H1 (cell line): ENCODE results near the gene CSHL1. TPM values are rescaled to one million over a fixed set of nuclear protein-coding genes. Genes with fewer than 3 reads are reported as not detected.
"Not testable (repeated sequence)": the region's sequence is repeated elsewhere in the genome, so short reads cannot be mapped to it uniquely, and the experiment has no call there.

Experiments used
- CTCF ChIA-PET: fragments of 300-600 bp; sonication (Branson Sonifier 250); formaldehyde crosslinking; loops from one replicate; lab custom pipeline; 2021; ENCODE audit not compliant: partially characterized antibody; lab: Charles Lee
- POLR2A ChIA-PET: fragments of 300-600 bp; sonication (Branson Sonifier 250); formaldehyde crosslinking; loops from one replicate; lab custom pipeline; 2021; ENCODE audit warnings: inconsistent platforms; ENCODE audit not compliant: partially characterized antibody; lab: Charles Lee
- DNase-seq, 2 experiments: peaks; one replicate each; pipeline versions ENCODE4 v3.0.0 to v3.0.0-alpha.2; 2010 to 2022; ENCODE audit warnings: low spot score in 2 of 2, low read depth in 1 of 2, mixed read lengths in 1 of 2
- FAIRE-seq: peaks from 2 replicates; lab custom pipeline; 2011; peaks lifted over from hg19 to GRCh38; lab: Jason Lieb, UNC
- H2AFZ ChIP-seq: 2 replicates; pipeline ENCODE4 v1.8.1; 2012; ENCODE audit warnings: low read length, inconsistent platforms
- H2AK5ac ChIP-seq: 2 replicates; pipeline ENCODE4 v1.6.1; 2013; ENCODE audit warnings: low read depth, low read length
- H2BK120ac ChIP-seq: replicated peaks from 2 replicates; pipeline ENCODE3; 2013; ENCODE audit warnings: low read depth, low read length, inconsistent platforms
- H2BK12ac ChIP-seq: 2 replicates; pipeline ENCODE4 v1.6.1; 2013; ENCODE audit warnings: low read depth, low read length
- H2BK15ac ChIP-seq: 2 replicates; pipeline ENCODE4 v1.6.1; 2013; ENCODE audit warnings: low read length
- H2BK20ac ChIP-seq: 2 replicates; pipeline ENCODE4 v1.6.1; 2013; ENCODE audit warnings: low read length
- H2BK5ac ChIP-seq: 2 replicates; pipeline ENCODE4 v1.6.1; 2013; ENCODE audit warnings: low read depth, low read length
- H3K14ac ChIP-seq: 2 replicates; pipeline ENCODE4 v1.6.1; 2013; ENCODE audit warnings: inconsistent platforms; ENCODE audit not compliant: insufficient read length
- H3K18ac ChIP-seq: 2 replicates; pipeline ENCODE4 v1.6.1; 2013; ENCODE audit warnings: low read length; ENCODE audit errors: extremely low read depth
- H3K23ac ChIP-seq: 2 replicates; pipeline ENCODE4 v1.6.1; 2013; ENCODE audit warnings: inconsistent platforms; ENCODE audit not compliant: insufficient read length
- H3K23me2 ChIP-seq: 2 replicates; pipeline ENCODE4 v1.6.1; 2013; ENCODE audit warnings: low read depth, low read length
- H3K27ac ChIP-seq: 2 replicates; pipeline ENCODE4 v1.6.1; 2011; ENCODE audit warnings: low read depth, low read length, inconsistent platforms
- H3K27me3 ChIP-seq, 4 experiments: replicated peaks in 1 of 4; 1 replicate in 1 of 4; 2 replicates in 3 of 4; pipeline versions ENCODE4 v1.6.1 to v1.8.1; 2011 to 2013; ENCODE audit warnings: low read length in 3 of 4, mild to moderate bottlenecking in 3 of 4, inconsistent platforms in 2 of 4, mixed read lengths in 2 of 4, moderate library complexity in 1 of 4; ENCODE audit not compliant: control insufficient read depth in 3 of 4, insufficient read depth in 3 of 4; ENCODE audit errors: extremely low read depth in 1 of 4
- H3K36me3 ChIP-seq, 4 experiments: 2 replicates each; pipeline versions ENCODE4 v1.6.1 to v1.8.1; 2011 to 2013; ENCODE audit warnings: mild to moderate bottlenecking in 4 of 4, low read length in 3 of 4, moderate library complexity in 2 of 4, control low read depth in 1 of 4, inconsistent platforms in 1 of 4; ENCODE audit not compliant: insufficient read depth in 4 of 4, control insufficient read depth in 2 of 4
- H3K4ac ChIP-seq: replicated peaks from 2 replicates; pipeline ENCODE3; 2013; ENCODE audit warnings: low read length, low read depth, mixed read lengths, inconsistent platforms; ENCODE audit not compliant: insufficient read length
- H3K4me1 ChIP-seq, 4 experiments: replicated peaks in 1 of 4; 1 replicate in 1 of 4; 2 replicates in 3 of 4; pipeline versions ENCODE4 v1.6.1 to v1.8.1; 2011 to 2013; ENCODE audit warnings: low read length in 3 of 4, inconsistent platforms in 2 of 4, mixed read lengths in 1 of 4; ENCODE audit not compliant: insufficient read depth in 4 of 4, control insufficient read depth in 3 of 4
- H3K4me2 ChIP-seq, 2 experiments: 2 replicates each; pipeline versions ENCODE4 v1.6.1 to v1.8.1; 2011 to 2013; ENCODE audit warnings: low read depth in 2 of 2, low read length in 2 of 2, control low read depth in 1 of 2, inconsistent platforms in 1 of 2, mild to moderate bottlenecking in 1 of 2; ENCODE audit not compliant: insufficient read depth in 1 of 2
- H3K4me3 ChIP-seq, 4 experiments: fragments of 200-600, 300-600 bp in 1 of 4; sonication (generic), shearing (Covaris generic), sonication (Bioruptor Twin) in 1 of 4; 2 replicates each; pipeline versions ENCODE4 v1.5.1 to v1.8.1; 2011 to 2016; ENCODE audit warnings: low read length in 4 of 4, low read depth in 3 of 4, control low read depth in 2 of 4, inconsistent platforms in 2 of 4, mild to moderate bottlenecking in 2 of 4, mixed read lengths in 1 of 4, moderate library complexity in 1 of 4; ENCODE audit not compliant: insufficient read depth in 2 of 4; ENCODE audit errors: extremely low read depth in 1 of 4
- H3K56ac ChIP-seq: replicated peaks from 2 replicates; pipeline ENCODE3; 2013; ENCODE audit warnings: low read depth, mild to moderate bottlenecking, mixed read lengths, low read length, inconsistent platforms; ENCODE audit not compliant: insufficient read length
- H3K79me1 ChIP-seq: 2 replicates; pipeline ENCODE4 v1.6.1; 2013; ENCODE audit warnings: low read depth, low read length, control low read depth
- H3K79me2 ChIP-seq, 2 experiments: 2 replicates each; pipeline versions ENCODE4 v1.6.1 to v1.8.1; 2012 to 2013; ENCODE audit warnings: low read length in 2 of 2, mild to moderate bottlenecking in 2 of 2, inconsistent platforms in 1 of 2; ENCODE audit not compliant: insufficient read depth in 2 of 2, control insufficient read depth in 1 of 2
- H3K9ac ChIP-seq, 4 experiments: replicated peaks in 1 of 4; 1 replicate in 1 of 4; 2 replicates in 3 of 4; pipeline versions ENCODE4 v1.6.1 to v1.8.1; 2011 to 2013; ENCODE audit warnings: low read depth in 3 of 4, low read length in 3 of 4, control low read depth in 2 of 4, mild to moderate bottlenecking in 2 of 4, moderate library complexity in 2 of 4, inconsistent platforms in 1 of 4; ENCODE audit errors: extremely low read depth in 1 of 4
- H3K9me3 ChIP-seq, 2 experiments: 2 replicates each; pipeline versions ENCODE4 v1.6.1 to v1.8.1; 2012 to 2013; ENCODE audit warnings: mild to moderate bottlenecking in 2 of 2, moderate library complexity in 2 of 2, control low read depth in 1 of 2, inconsistent platforms in 1 of 2, low read depth in 1 of 2, low read length in 1 of 2, mixed read lengths in 1 of 2; ENCODE audit not compliant: insufficient read depth in 2 of 2
- H4K20me1 ChIP-seq, 2 experiments: replicated peaks in 1 of 2; 2 replicates each; pipeline versions ENCODE3 to v1.8.1; 2011 to 2013; ENCODE audit warnings: inconsistent platforms in 2 of 2, low read length in 2 of 2, mild to moderate bottlenecking in 1 of 2; ENCODE audit not compliant: insufficient read depth in 2 of 2, control insufficient read depth in 1 of 2
- H4K5ac ChIP-seq: 2 replicates; pipeline ENCODE4 v1.6.1; 2013; ENCODE audit warnings: low read length, low read depth, mixed read lengths, inconsistent platforms; ENCODE audit not compliant: insufficient read length
- H4K8ac ChIP-seq: 2 replicates; pipeline ENCODE4 v1.8.0; 2013; ENCODE audit warnings: mild to moderate bottlenecking, moderate library complexity, low read length, inconsistent platforms; ENCODE audit not compliant: insufficient read depth; ENCODE audit errors: extremely low read depth
- H4K91ac ChIP-seq: replicated peaks from 2 replicates; pipeline ENCODE3; 2013; ENCODE audit warnings: low read length, mixed read lengths, inconsistent platforms; ENCODE audit not compliant: insufficient read length
- WGBS, 2 experiments: shearing (Covaris generic) in 1 of 2; methylation state at CpG; one replicate each; pipeline versions ENCODE4 v1.1.6 to v1.1.7; 2013 to 2015; ENCODE audit warnings: low lambda C conversion rate in 2 of 2, mixed read lengths in 2 of 2, inconsistent platforms in 1 of 2, low coverage in 1 of 2, missing lambda C conversion rate in 1 of 2; ENCODE audit not compliant: insufficient replicate concordance in 2 of 2, insufficient coverage in 1 of 2, insufficient read length in 1 of 2; ENCODE audit errors: extremely low coverage in 1 of 2, missing lambda C conversion rate in 1 of 2; 5-methylcytosine and 5-hydroxymethylcytosine counted together
- polyA plus RNA-seq, 7 experiments: library from polyadenylated mRNA; depleted of rRNA in 3 of 7; stranded (reverse) in 5 of 7; unstranded in 2 of 7; fragments of >200 nt in 5 of 7; fragments of 200-250 nt in 2 of 7; gene quantifications; 1 replicate in 5 of 7; 2 replicates in 1 of 7; 4 replicates in 1 of 7; pipeline versions ENCODE4 v1.2.1 to v1.2.3, GENCODE V29; 2011 to 2013; ENCODE audit warnings: missing spikeins in 2 of 7, mixed read lengths in 2 of 7
- total RNA-seq: library from RNA; stranded (reverse); fragmentation: NEBNext Ultra II Directional; extraction: Animal tissue kit (Norgen Biotek cat#: 25700); gene quantifications from 2 replicates; pipeline ENCODE4 v1.2.1, GENCODE V29; 2021

The CSHL1 gene
- total and polyA plus RNA-seq, 2 of the 8 experiments (the other 6 are each of a cell fraction or from before 2014, with no cell fraction given), result not detected

DNA sequence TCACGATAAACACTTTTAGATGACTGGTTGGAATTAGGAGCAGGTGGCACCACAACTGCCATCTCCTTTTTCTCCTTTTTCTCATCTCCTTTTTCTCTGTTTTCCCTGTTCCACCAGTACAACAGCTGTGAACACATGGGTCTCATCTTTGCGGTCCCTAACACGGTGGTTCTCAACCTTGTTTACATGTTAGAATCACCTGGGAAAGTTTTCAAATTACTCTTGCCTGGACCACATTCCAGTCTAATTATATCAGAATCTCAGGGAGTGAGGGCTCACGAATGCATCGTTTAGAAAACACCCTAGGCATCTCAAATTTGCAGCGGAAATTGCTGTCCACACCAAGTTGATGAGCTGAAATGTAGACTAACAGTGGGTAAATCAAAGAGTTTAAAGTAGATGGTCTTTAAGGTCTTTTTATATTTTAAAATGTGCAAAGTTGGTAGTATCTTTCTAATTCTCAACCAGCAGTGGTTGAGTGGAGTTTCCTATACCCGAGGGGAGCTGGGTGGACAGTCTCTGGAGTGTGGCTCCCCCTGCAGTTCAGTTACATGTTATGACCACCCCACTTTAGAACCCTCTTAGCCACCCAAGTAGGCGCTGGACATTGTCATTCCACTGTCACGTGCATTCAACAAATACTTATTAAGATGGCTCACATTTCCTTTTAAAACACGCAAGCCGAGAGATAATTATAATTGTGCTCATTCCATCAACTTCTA, 18.6 kb downstream of the CSHL1 start:
- H2AFZ ChIP-seq, H3K79me2 ChIP-seq, DNase-seq, H2AK5ac ChIP-seq, H4K20me1 ChIP-seq, H2BK5ac ChIP-seq, H3K4ac ChIP-seq, H3K14ac ChIP-seq, H3K27me3 ChIP-seq, H3K56ac ChIP-seq, H2BK15ac ChIP-seq, H3K9ac ChIP-seq, H3K4me2 ChIP-seq, H4K5ac ChIP-seq, H3K27ac ChIP-seq, H3K36me3 ChIP-seq, H4K8ac ChIP-seq, H3K23ac ChIP-seq, FAIRE-seq, H4K91ac ChIP-seq, H3K9me3 ChIP-seq, H3K4me3 ChIP-seq, H3K4me1 ChIP-seq, H3K23me2 ChIP-seq, H2BK20ac ChIP-seq, H3K18ac ChIP-seq, H3K79me1 ChIP-seq, H2BK12ac ChIP-seq, H2BK120ac ChIP-seq, POLR2A ChIA-PET: not testable (repeated sequence)
- 89% methylated on average over 10 of the region's 11 CpGs; no CpG with 5 or more reads in 1 of the 2 experiments for WGBS, 2 experiments
- CTCF ChIA-PET, result interaction anchor here (0.6 to 7.2 kb wide), 7 partner anchors 11 to 705 kb away, joined by 3 to 87 read pairs (median 4); partner anchors contain the start of genes GH1 and GH2
